Naive thymus-derived CD4-positive, alpha-beta T cell (primary cell): ENCODE data around the gene C22orf39. TPM values are rescaled to one million over a fixed set of nuclear protein-coding genes. Genes with fewer than 3 reads are reported as not detected.

Experiments
- ATAC-seq: fragments of 150-1000 bp; cut with Tn5 transposase; 2 replicates; pipeline ENCODE4 v1.10.0; 2021; ENCODE audit warnings: mild to moderate bottlenecking, moderate library complexity
- CTCF ChIA-PET: fragments of 350-600 bp; sonication (Branson Sonifier 250); formaldehyde crosslinking; loops from one replicate; lab custom pipeline; 2021; ENCODE audit warnings: antibody characterized with exemption; lab: Charles Lee
- POLR2A ChIA-PET: fragments of 350-600 bp; sonication (Branson Sonifier 250); formaldehyde crosslinking; loops from one replicate; lab custom pipeline; 2021; ENCODE audit warnings: antibody characterized with exemption, inconsistent platforms; lab: Charles Lee
- DNase-seq, 9 donors: peaks; one replicate each; pipeline versions ENCODE4 v3.0.0 to v3.0.0-alpha.2; 2020 to 2022; ENCODE audit warnings: mixed read lengths in 1 of 9
- H3K27ac ChIP-seq: one replicate; pipeline ENCODE4 v1.7.0; 2013; ENCODE audit warnings: mild to moderate bottlenecking, low read depth, low read length, moderate library complexity
- H3K27me3 ChIP-seq, 2 donors: one replicate each; pipeline ENCODE4 v1.7.0; 2013; ENCODE audit warnings: low read length in 2 of 2, mild to moderate bottlenecking in 2 of 2, moderate library complexity in 2 of 2; ENCODE audit not compliant: control insufficient read depth in 2 of 2, insufficient read depth in 2 of 2
- H3K36me3 ChIP-seq, 3 experiments: 1 replicate in 2 of 3; 2 replicates in 1 of 3; pipeline ENCODE4 v1.7.0; 2013; ENCODE audit warnings: low read length in 3 of 3, mild to moderate bottlenecking in 3 of 3, moderate library complexity in 1 of 3; ENCODE audit not compliant: insufficient read depth in 3 of 3, control insufficient read depth in 2 of 3
- H3K4me1 ChIP-seq, 2 donors: one replicate each; pipeline ENCODE4 v1.7.0; 2013; ENCODE audit warnings: low read length in 2 of 2, mild to moderate bottlenecking in 2 of 2, moderate library complexity in 1 of 2; ENCODE audit not compliant: control insufficient read depth in 2 of 2, insufficient read depth in 2 of 2
- H3K4me3 ChIP-seq: 2 replicates; pipeline ENCODE4 v1.7.0; 2013; ENCODE audit warnings: mild to moderate bottlenecking, low read length
- H3K9me3 ChIP-seq, 3 experiments: 1 replicate in 2 of 3; 2 replicates in 1 of 3; pipeline ENCODE4 v1.7.0; 2013; ENCODE audit warnings: low read length in 3 of 3; ENCODE audit not compliant: control insufficient read depth in 2 of 3
- H3K27ac Mint-ChIP-seq, 9 donors: one replicate each; pipeline ENCODE4 v1.8.0; 2020 to 2022; ENCODE audit warnings: mixed read lengths in 9 of 9, mild to moderate bottlenecking in 8 of 9, moderate library complexity in 5 of 9, inconsistent platforms in 2 of 9
- H3K27me3 Mint-ChIP-seq, 5 donors: one replicate each; pipeline ENCODE4 v1.8.0; 2021 to 2022; ENCODE audit warnings: mixed read lengths in 5 of 5, mild to moderate bottlenecking in 1 of 5
- H3K36me3 Mint-ChIP-seq, 5 donors: one replicate each; pipeline ENCODE4 v1.8.0; 2020 to 2022; ENCODE audit warnings: mixed read lengths in 5 of 5, mild to moderate bottlenecking in 3 of 5, inconsistent platforms in 1 of 5
- H3K4me1 Mint-ChIP-seq, 7 donors: one replicate each; pipeline ENCODE4 v1.8.0; 2020 to 2022; ENCODE audit warnings: mixed read lengths in 7 of 7, mild to moderate bottlenecking in 3 of 7, inconsistent platforms in 1 of 7
- H3K4me3 Mint-ChIP-seq, 10 donors: one replicate each; pipeline ENCODE4 v1.8.0; 2020 to 2022; ENCODE audit warnings: mild to moderate bottlenecking in 10 of 10, mixed read lengths in 10 of 10, moderate library complexity in 6 of 10, inconsistent platforms in 2 of 10
- H3K9me3 Mint-ChIP-seq, 11 donors: one replicate each; pipeline ENCODE4 v1.8.0; 2020 to 2022; ENCODE audit warnings: mixed read lengths in 11 of 11, mild to moderate bottlenecking in 4 of 11, inconsistent platforms in 1 of 11, moderate library complexity in 1 of 11
- intact Hi-C, 2 donors: fragments of 100-400 bp; cut with micrococcal nuclease; formaldehyde crosslinking; loops; one replicate each; pipeline ENCODE4 v1.15.1; 2023
- polyA plus RNA-seq, 2 donors: library from polyadenylated mRNA; unstranded; fragments of 300-500 nt; fragmentation: Illumina TruSeq; gene quantifications; one replicate each; pipeline ENCODE4 v1.2.3, GENCODE V29; 2021
- total RNA-seq, 6 experiments: library from RNA in 5 of 6; stranded (reverse) in 5 of 6; gene quantifications; 1 replicate in 5 of 6; 2 replicates in 1 of 6; pipeline ENCODE4 v1.2.3 and lab custom pipeline; 2021 to 2026

C22orf39 gene
- total and polyA plus RNA-seq, 7 experiments from 2014 or later = 34.2 to 58.0 (median 43.4) TPM

DNA sequence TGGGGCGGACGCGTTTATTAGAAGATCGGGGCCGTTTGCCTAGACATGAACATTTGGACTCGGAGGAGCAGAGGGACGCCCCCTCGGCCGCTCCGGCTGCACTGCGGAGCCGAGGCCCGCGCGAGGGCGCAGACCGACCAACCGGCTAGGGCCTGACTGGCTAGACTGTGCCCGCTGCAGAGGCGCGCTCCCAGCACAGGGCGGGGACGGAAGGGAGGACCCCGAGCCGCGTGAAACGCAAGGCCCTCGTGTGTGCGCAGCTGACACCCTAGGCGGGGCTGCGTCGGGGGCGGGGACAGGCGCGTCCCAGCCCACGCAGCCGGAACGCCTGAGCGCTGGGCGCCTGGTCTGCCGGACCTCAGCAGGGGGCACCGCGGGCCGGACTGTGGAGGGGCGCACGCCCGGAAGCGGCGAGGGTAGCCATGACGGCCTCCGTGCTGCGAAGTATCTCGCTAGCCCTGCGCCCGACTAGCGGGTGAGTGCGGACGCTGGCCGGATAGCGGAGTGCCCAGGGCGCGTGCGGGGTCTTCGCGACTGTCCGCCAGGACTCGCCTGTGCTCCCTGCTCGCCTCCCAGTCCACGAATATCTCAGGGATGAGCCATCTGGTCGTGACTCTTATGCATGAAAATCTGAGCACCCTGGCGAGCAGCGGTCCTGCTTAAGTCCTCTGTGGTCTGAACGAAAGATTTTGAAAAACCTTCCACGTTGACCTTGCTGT is 15.2 kb downstream of the C22orf39 start, which contains the start of gene MRPL40:
Gene MRPL40 (plus strand): TSS at position 413 of the 719 bp plus-strand sequence. CDS start 10 bp downstream, at position 423.
- peaks cover 0 to 25% (median 0%) of the 10 kb centered on the region in 5 donors for H3K36me3 Mint-ChIP-seq
- peak; percentile 70 to 92 (median 84) for DNase-seq
- intact Hi-C loops = loop anchor here (1.0 to 10.0 kb wide), 9 partner anchors 15 to 1573 kb away; partner anchors contain the start of genes C22orf39 (in 2 of the 2), SLC25A1 (in 2 of the 2), CDC45 (in 1 of the 2) and CLTCL1 (in 1 of the 2)
- no peaks in the 10 kb centered on the region for H3K9me3 ChIP-seq
- peaks cover 0 to 19% (median 3%) of the 10 kb centered on the region in 3 experiments for H3K36me3 ChIP-seq
- H3K4me1 ChIP-seq = peaks cover 16 to 23% of the 10 kb centered on the region in 2 donors
- CTCF ChIA-PET = no interaction called here
- POLR2A ChIA-PET = interaction anchor here (0.6 to 3.1 kb wide), 12 partner anchors 9 to 310 kb away, joined by 3 to 41 read pairs (median 8); partner anchors contain the start of genes C22orf39, CDC45 and DGCR2
- no peaks in the 10 kb centered on the region for H3K27me3 ChIP-seq
- H3K27ac Mint-ChIP-seq = peak within 1 kb of the TSS; percentile 80 to 97 (median 91)
- ATAC-seq = peak; percentile 90
- no peaks in the 10 kb centered on the region for H3K9me3 Mint-ChIP-seq
- no peaks in the 10 kb centered on the region for H3K27me3 Mint-ChIP-seq
- peak within 1 kb of the TSS; percentile 80 for H3K27ac ChIP-seq
- H3K4me3 ChIP-seq = peak within 1 kb of the TSS; percentile 97
- H3K4me3 Mint-ChIP-seq = peak within 1 kb of the TSS; percentile 82 to 94 (median 91)
- peaks cover 27 to 50% (median 40%) of the 10 kb centered on the region in 7 donors for H3K4me1 Mint-ChIP-seq

DNA sequence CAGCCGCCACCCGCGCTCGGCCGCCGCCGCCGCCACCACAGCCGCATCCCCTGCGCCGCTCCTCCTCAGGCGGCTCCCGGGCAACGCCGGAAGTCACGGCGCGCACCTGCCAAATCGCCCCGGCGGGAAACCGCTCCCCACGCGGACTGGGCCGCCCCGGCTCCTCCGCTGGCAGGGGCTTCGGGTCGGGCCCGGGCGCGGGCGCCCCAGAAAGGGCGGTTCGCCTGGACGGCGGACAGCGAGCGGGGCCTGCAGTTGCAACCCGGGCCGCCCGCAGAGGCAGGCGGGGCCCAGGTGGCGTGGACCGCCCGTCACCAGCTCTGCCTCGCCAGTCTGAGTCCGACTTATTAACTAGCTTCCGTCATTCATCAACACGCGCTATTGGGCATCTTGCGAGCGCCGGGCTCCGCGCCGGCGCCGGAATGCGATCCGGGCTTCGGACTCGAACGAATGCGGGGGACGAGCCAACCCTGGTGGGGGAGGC is 15.8 kb downstream of the C22orf39 start, which contains the start of gene HIRA:
Gene HIRA (minus strand): TSS at position 85 of the 484 bp plus-strand sequence. CDS start 257 bp downstream, outside the sequence.
- H3K4me1 Mint-ChIP-seq = peaks cover 32 to 56% (median 46%) of the 10 kb centered on the region in 7 donors
- no peaks in the 10 kb centered on the region for H3K27me3 ChIP-seq

DNA sequence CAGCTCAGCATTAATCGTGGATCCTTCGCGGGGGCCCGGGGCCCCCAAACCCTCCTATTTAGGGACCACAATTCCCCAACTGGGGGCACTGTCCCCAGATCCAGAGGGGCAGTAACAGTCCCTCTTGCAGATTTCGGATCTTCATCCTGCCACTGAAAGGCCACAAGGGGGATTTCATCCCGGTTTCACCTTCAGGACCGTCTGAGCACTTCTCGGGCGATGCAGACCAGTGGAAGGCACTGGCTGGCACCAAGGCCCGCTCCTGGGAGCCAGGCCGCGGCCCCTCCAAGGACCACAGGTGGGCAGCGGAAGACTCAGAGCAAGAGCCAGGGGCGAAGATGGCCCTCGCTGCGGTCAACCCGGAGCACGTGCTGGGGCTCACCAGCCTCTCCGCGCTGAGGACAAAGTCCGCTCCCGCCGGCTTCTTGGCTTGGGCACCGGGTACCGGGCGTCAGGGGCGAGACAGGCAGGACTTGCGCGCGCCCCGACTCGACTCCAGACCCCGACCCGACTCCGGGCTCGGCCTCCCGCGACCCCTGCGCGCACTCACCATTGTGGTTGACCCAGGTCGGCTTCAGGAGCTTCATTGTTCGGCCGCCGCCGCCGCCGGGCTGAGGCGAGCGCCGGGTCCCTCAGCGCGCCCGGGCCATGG is 16.5 kb downstream of the C22orf39 start:
- Histone ChIP-seq H3K27ac (peak overlapping the region; percentile 80), H3K9me3 (no peaks in the 10 kb centered on the region), H3K4me3 (peak overlapping the region; percentile 95), H3K36me3 (peaks cover 0 to 14% (median 3%) of the 10 kb centered on the region in 3 experiments), H3K4me1 (peaks cover 16 to 23% of the 10 kb centered on the region in 2 donors), H3K27me3 (no peaks in the 10 kb centered on the region)
- ATAC-seq (no peak), DNase-seq (peak in 4 of 9 donors; percentile 4 to 53 (median 13))
- H3K36me3 Mint-ChIP-seq = peaks cover 0 to 35% (median 0%) of the 10 kb centered on the region in 5 donors
- no peaks in the 10 kb centered on the region for H3K9me3 Mint-ChIP-seq
- H3K4me1 Mint-ChIP-seq = peaks cover 38 to 63% (median 53%) of the 10 kb centered on the region in 7 donors
- CTCF ChIA-PET = no interaction called here
- H3K27ac Mint-ChIP-seq = peak overlapping the region; percentile 65 to 94 (median 91)
- intact Hi-C loops = loop anchor here (1.0 to 10.0 kb wide), 6 partner anchors 12 to 1574 kb away; partner anchors contain the start of genes DGCR2 (in 1 of the 2), SLC25A1 (in 1 of the 2) and THAP7 (in 1 of the 2)
- H3K4me3 Mint-ChIP-seq = peak overlapping the region; percentile 86 to 95 (median 92)
- H3K27me3 Mint-ChIP-seq = no peaks in the 10 kb centered on the region
- POLR2A ChIA-PET = interaction anchor here (0.5 to 3.1 kb wide), 10 partner anchors 8 to 171 kb away, joined by 3 to 41 read pairs (median 8); partner anchors contain the start of genes C22orf39 and CDC45

More for the DNA sequence above, 15.8 kb downstream of the C22orf39 start, which contains the start of gene HIRA:
- Mint-ChIP-seq H3K4me3 (peak within 1 kb of the TSS; percentile 88 to 95 (median 93)), H3K27me3 (no peaks in the 10 kb centered on the region), H3K9me3 (no peaks in the 10 kb centered on the region), H3K27ac (peak within 1 kb of the TSS; percentile 84 to 97 (median 92)), H3K36me3 (peaks cover 0 to 31% (median 0%) of the 10 kb centered on the region in 5 donors)
- ChIA-PET CTCF (no interaction called here), POLR2A (interaction anchor here (0.5 to 3.1 kb wide), 11 partner anchors 8 to 309 kb away, joined by 3 to 41 read pairs (median 8); partner anchors contain the start of genes C22orf39, CDC45 and DGCR2)
- Histone ChIP-seq H3K4me3 (peak within 1 kb of the TSS; percentile 97), H3K36me3 (peaks cover 0 to 16% (median 3%) of the 10 kb centered on the region in 3 experiments), H3K4me1 (peaks cover 16 to 23% of the 10 kb centered on the region in 2 donors), H3K9me3 (no peaks in the 10 kb centered on the region), H3K27ac (peak within 1 kb of the TSS; percentile 80)
- intact Hi-C loops = loop anchor here (1.0 to 10.0 kb wide), 9 partner anchors 16 to 1573 kb away; partner anchors contain the start of genes C22orf39 (in 2 of the 2), DGCR2 (in 2 of the 2), SLC25A1 (in 2 of the 2) and CDC45 (in 1 of the 2)
- DNase-seq (peak; percentile 72 to 97 (median 87)), ATAC-seq (peak; percentile 77)

DNA sequence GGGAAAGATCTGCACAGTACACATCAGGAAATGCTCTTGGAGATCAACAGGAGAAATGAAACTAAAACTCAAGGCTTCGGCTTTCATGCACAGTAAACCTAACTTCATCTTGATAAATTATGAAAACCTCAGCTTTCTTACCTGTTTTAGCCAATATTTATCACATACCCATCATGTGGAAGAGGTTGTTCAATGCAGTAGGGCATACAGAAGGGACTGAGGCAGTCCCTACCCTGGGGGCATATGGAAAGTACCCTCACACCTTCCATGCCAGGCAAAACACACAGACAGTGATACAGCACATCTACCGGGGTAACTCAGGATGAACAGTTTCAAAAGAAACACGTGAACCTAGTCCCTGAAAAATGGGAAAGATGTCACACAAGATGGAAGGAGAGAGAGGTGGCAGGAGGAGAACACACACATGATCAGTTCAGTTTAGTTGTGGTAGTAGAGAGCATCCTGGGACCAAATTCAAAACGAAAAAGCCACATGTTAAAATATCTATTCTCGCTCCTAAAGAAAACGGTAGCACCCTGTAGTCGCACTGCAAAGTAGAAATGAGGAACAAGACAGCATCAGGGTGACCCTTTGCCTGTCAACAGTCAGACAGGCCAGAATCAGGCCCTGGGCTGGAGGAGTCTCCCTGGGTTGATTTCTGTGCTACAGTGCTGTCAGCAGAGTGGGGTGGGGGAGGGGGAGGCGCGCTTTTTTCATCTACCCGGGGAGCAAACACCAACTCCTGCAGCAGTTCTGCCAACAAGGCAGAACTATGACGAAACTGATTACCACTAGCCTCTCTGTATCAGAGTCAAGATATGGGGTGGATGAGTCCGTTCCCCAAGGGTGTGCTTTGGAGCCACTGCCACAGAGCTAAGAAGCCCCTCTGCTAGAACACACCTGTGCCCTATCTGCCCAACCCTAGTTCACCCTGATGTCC is 17.3 kb downstream of the C22orf39 start:
- Histone ChIP-seq H3K4me1 (peaks cover 16 to 24% of the 10 kb centered on the region in 2 donors), H3K36me3 (peaks cover 0 to 6% (median 0%) of the 10 kb centered on the region in 3 experiments), H3K27ac (peak overlapping the region; percentile 80), H3K27me3 (no peaks in the 10 kb centered on the region), H3K9me3 (no peaks in the 10 kb centered on the region), H3K4me3 (peak overlapping the region; percentile 95)
- no peaks in the 10 kb centered on the region for H3K27me3 Mint-ChIP-seq
- peak overlapping the region; percentile 65 to 94 (median 91) for H3K27ac Mint-ChIP-seq
- CTCF ChIA-PET = no interaction called here
- peaks cover 0 to 34% (median 0%) of the 10 kb centered on the region in 5 donors for H3K36me3 Mint-ChIP-seq
- peaks cover 39 to 61% (median 57%) of the 10 kb centered on the region in 7 donors for H3K4me1 Mint-ChIP-seq
- DNase-seq = peak in 7 of 9 donors; percentile 19 to 68 (median 41)
- ATAC-seq = peak; percentile 12
- peak overlapping the region; percentile 86 to 95 (median 92) for H3K4me3 Mint-ChIP-seq
- POLR2A ChIA-PET = interaction anchor here (2.6 to 3.1 kb wide), 2 partner anchors 15 to 17 kb away, joined by 10 to 41 read pairs; partner anchors contain the start of gene C22orf39
- no peaks in the 10 kb centered on the region for H3K9me3 Mint-ChIP-seq
- intact Hi-C loops = loop anchor here (1.0 to 10.0 kb wide), 5 partner anchors 11 to 1575 kb away; partner anchors contain the start of genes SLC25A1 (in 1 of the 2) and THAP7 (in 1 of the 2)

DNA sequence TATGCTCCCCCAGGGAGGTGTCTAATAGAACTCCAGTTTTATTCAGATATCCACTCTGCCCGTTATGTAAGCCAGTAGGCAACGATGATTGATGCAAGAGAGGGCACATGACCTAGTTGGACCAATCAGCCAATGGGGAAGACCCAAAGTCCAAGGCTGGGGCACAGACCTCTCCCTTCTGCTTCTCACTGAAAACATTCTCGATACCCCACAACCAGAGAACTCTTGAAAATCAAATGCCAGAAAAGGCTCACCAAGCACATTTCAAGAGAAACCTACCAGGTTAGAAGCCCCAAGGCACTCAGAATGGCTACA is 23.4 kb downstream of the C22orf39 start:
- peaks cover 24 to 42% of the 10 kb centered on the region in 2 donors for H3K4me1 ChIP-seq
- Mint-ChIP-seq H3K4me1 (peaks cover 57 to 94% (median 87%) of the 10 kb centered on the region in 7 donors), H3K27ac (peak overlapping the region in 3 of 9 donors; percentile 71 to 91 (median 85)), H3K4me3 (no peak overlapping the region), H3K36me3 (peaks cover 0 to 22% (median 0%) of the 10 kb centered on the region in 5 donors), H3K27me3 (no peaks in the 10 kb centered on the region), H3K9me3 (no peaks in the 10 kb centered on the region)
- DNase-seq = no peak
- POLR2A ChIA-PET = no interaction called here
- H3K9me3 ChIP-seq = no peaks in the 10 kb centered on the region
- no peak overlapping the region for H3K4me3 ChIP-seq
- no peak overlapping the region for H3K27ac ChIP-seq
- intact Hi-C loops = no loop called here
- no peaks in the 10 kb centered on the region for H3K36me3 ChIP-seq
- ATAC-seq = no peak
- H3K27me3 ChIP-seq = no peaks in the 10 kb centered on the region
- CTCF ChIA-PET = interaction anchor here (0.6 kb wide), 1 partner anchor 192 kb away, joined by 3 read pairs; no protein-coding TSS in a partner anchor
